Measurements from ENCODE around the gene CALCOCO1. TPM values are rescaled to one million over a fixed set of nuclear protein-coding genes. Genes with fewer than 3 reads are reported as not detected.
A peak's percentile ranks its signal among the peaks of the same experiment; 100 is the strongest.

CALCOCO1 gene
- total RNA-seq, 4 donors from 2014 or later: 153 to 212 (median 155) TPM

- Histone ChIP-seq H3K27ac (no peak overlapping the region), H3K36me3 (no peaks in the 10 kb centered on the region), H3K27me3 (no peaks in the 10 kb centered on the region), H3K4me1 (peaks cover 3 to 6% of the 10 kb centered on the region in 2 donors), H3K9me3 (no peaks in the 10 kb centered on the region), H3K4me3 (replicated peaks in 1 of 3) (no peak overlapping the region)
- WGBS, 2 donors: 58 to 72% methylated on average over 5 of the region's 5 CpGs
- TF ChIP-seq POLR2A (IDR thresholded peaks at IDR 0.05) (no peak), CTCF (IDR thresholded peaks at IDR 0.05) (no peak)
- intact Hi-C loops (cut with DNase I): no loop called here
- DNase-seq: no peak
Measured at GRCh38 chr12:53733807-53734200, 6.6 kb upstream of the CALCOCO1 start.

GRCh38 chr12:53733051-53733806 is 6.0 kb upstream of the CALCOCO1 start:
- Histone ChIP-seq H3K4me1 (peaks cover under 1% of the 10 kb centered on the region in 2 donors), H3K36me3 (no peaks in the 10 kb centered on the region), H3K4me3 (replicated peaks in 1 of 3) (no peak overlapping the region), H3K27me3 (no peaks in the 10 kb centered on the region), H3K27ac (no peak overlapping the region), H3K9me3 (no peaks in the 10 kb centered on the region)
- DNase-seq: no peak
- TF ChIP-seq CTCF (IDR thresholded peaks at IDR 0.05) (no peak), POLR2A (IDR thresholded peaks at IDR 0.05) (no peak)
- intact Hi-C loops (cut with DNase I): no loop called here
- WGBS, 2 donors: 91 to 100% methylated on average over 2 of the region's 2 CpGs

GRCh38 chr12:53729644-53730043 is 2.4 kb upstream of the CALCOCO1 start:
- no peaks in the 10 kb centered on the region for H3K27me3 ChIP-seq
- TF ChIP-seq CTCF (IDR thresholded peaks at IDR 0.05): no peak
- no peak for TF ChIP-seq POLR2A (IDR thresholded peaks at IDR 0.05)
- H3K4me3 ChIP-seq (replicated peaks in 1 of 3): no peak overlapping the region
- H3K4me1 ChIP-seq: peaks cover 10 to 13% of the 10 kb centered on the region in 2 donors
- no peak overlapping the region for H3K27ac ChIP-seq
- intact Hi-C loops (cut with DNase I): no loop called here
- no peaks in the 10 kb centered on the region for H3K9me3 ChIP-seq
- H3K36me3 ChIP-seq: peaks cover 0 to 5% of the 10 kb centered on the region in 2 donors
- no peak for DNase-seq

GRCh38 chr12:53728206-53728605 is 954 bp upstream of the CALCOCO1 start:
- Histone ChIP-seq H3K27ac (peak overlapping the region in 1 of 3 donors; percentile 20), H3K4me3 (replicated peaks in 1 of 3) (peak overlapping the region in 1 of 3 donors; percentile 43), H3K9me3 (no peaks in the 10 kb centered on the region), H3K27me3 (no peaks in the 10 kb centered on the region), H3K4me1 (peaks cover 10 to 13% of the 10 kb centered on the region in 2 donors), H3K36me3 (peaks cover 5 to 20% of the 10 kb centered on the region in 2 donors)
- DNase-seq: no peak
- WGBS, 2 donors: 46 to 54% methylated on average over 7 of the region's 7 CpGs
- TF ChIP-seq POLR2A (IDR thresholded peaks at IDR 0.05) (no peak), CTCF (IDR thresholded peaks at IDR 0.05) (no peak)
- intact Hi-C loops (cut with DNase I): no loop called here

- H3K27ac ChIP-seq: peak overlapping the region in 2 of 3 donors; percentile 56 to 64
- intact Hi-C loops (cut with DNase I): no loop called here
- peaks cover 16 to 30% of the 10 kb centered on the region in 2 donors for H3K36me3 ChIP-seq
- no peak for DNase-seq
- no peak for TF ChIP-seq POLR2A (IDR thresholded peaks at IDR 0.05)
- TF ChIP-seq CTCF (IDR thresholded peaks at IDR 0.05): no peak
- 1 to 3% methylated on average over 15 of the region's 15 CpGs for WGBS, 2 donors
- no peaks in the 10 kb centered on the region for H3K9me3 ChIP-seq
- H3K4me1 ChIP-seq: peaks cover 10 to 13% of the 10 kb centered on the region in 2 donors
- no peaks in the 10 kb centered on the region for H3K27me3 ChIP-seq
- H3K4me3 ChIP-seq (replicated peaks in 1 of 3): peak overlapping the region; percentile 44 to 83 (median 65)
Measured at GRCh38 chr12:53726946-53727309, 324 bp downstream of the CALCOCO1 start.

Data from thyroid gland (tissue), 4 donors.